MM.1S (cell line): ENCODE results near the gene CCDC157.
A peak's percentile ranks its signal among the peaks of the same experiment; 100 is the strongest.

Source experiments
- DNase-seq: peaks from one replicate; pipeline ENCODE4 v3.0.0-alpha.2; 2015
- H2AFZ ChIP-seq: fragments of 300-600 bp; sonication (generic); 2 replicates; pipeline ENCODE4 v1.6.0; 2016; ENCODE audit warnings: antibody characterized with exemption, low read length
- H3F3A ChIP-seq: fragments of 300-600 bp; sonication (generic); 2 replicates; pipeline ENCODE4 v1.6.1; 2016; ENCODE audit warnings: mild to moderate bottlenecking, antibody characterized with exemption, low read length, moderate library complexity, mixed read lengths; ENCODE audit not compliant: insufficient read depth
- H3K27ac ChIP-seq: fragments of 300-600 bp; sonication (generic); 2 replicates; pipeline ENCODE4 v1.5.1; 2016; ENCODE audit warnings: mild to moderate bottlenecking, low read length
- H3K27me3 ChIP-seq: fragments of 300-600 bp; sonication (generic); replicated peaks from 2 replicates; pipeline ENCODE4 v1.6.0; 2016; ENCODE audit warnings: low read length; ENCODE audit not compliant: insufficient read depth
- H3K36me3 ChIP-seq: fragments of 300-600 bp; sonication (generic); replicated peaks from 2 replicates; pipeline ENCODE4 v1.6.1; 2016; ENCODE audit warnings: mild to moderate bottlenecking, low read length, mixed read lengths; ENCODE audit not compliant: insufficient read depth
- H3K4me1 ChIP-seq: fragments of 300-600 bp; sonication (generic); 2 replicates; pipeline ENCODE4 v1.6.1; 2016; ENCODE audit warnings: low read length, mixed read lengths
- H3K4me2 ChIP-seq: fragments of 300-600 bp; sonication (generic); 2 replicates; pipeline ENCODE4 v1.6.0; 2016; ENCODE audit warnings: low read depth, low read length
- H3K4me3 ChIP-seq: fragments of 300-600 bp; sonication (generic); 2 replicates; pipeline ENCODE4 v1.5.1; 2016; ENCODE audit warnings: low read length, mixed read lengths
- H3K79me2 ChIP-seq: fragments of 300-600 bp; sonication (generic); 2 replicates; pipeline ENCODE4 v1.6.1; 2016; ENCODE audit warnings: mixed run types, low read length, mixed read lengths
- H3K9ac ChIP-seq: fragments of 300-600 bp; sonication (generic); 2 replicates; pipeline ENCODE4 v1.6.1; 2016; ENCODE audit warnings: low read length, mixed read lengths
- H3K9me2 ChIP-seq: fragments of 300-600 bp; sonication (generic); replicated peaks from 2 replicates; pipeline ENCODE4 v1.6.1; 2016; ENCODE audit warnings: mild to moderate bottlenecking, low read length, mixed read lengths; ENCODE audit not compliant: insufficient read depth
- H3K9me3 ChIP-seq: fragments of 300-600 bp; sonication (generic); replicated peaks from 2 replicates; pipeline ENCODE4 v1.6.1; 2016; ENCODE audit warnings: mild to moderate bottlenecking, low read length, mixed read lengths; ENCODE audit not compliant: insufficient read depth
- H4K20me1 ChIP-seq: fragments of 300-600 bp; sonication (generic); 2 replicates; pipeline ENCODE4 v1.6.1; 2016; ENCODE audit warnings: mild to moderate bottlenecking, low read length, moderate library complexity, mixed read lengths; ENCODE audit not compliant: insufficient read depth
- CTCF ChIP-seq: fragments of 300-600 bp; sonication (generic); IDR thresholded peaks from 2 replicates; pipeline ENCODE4 v1.5.1; 2016; ENCODE audit warnings: antibody characterized with exemption, low read length, mixed read lengths
- EZH2 ChIP-seq: fragments of 300-600 bp; sonication (generic); optimal IDR thresholded peaks from 2 replicates; pipeline ENCODE3; 2017; ENCODE audit warnings: low read depth, mild to moderate bottlenecking, antibody characterized with exemption, low read length, mixed read lengths
- EZH2phosphoT487 ChIP-seq: fragments of 300-600 bp; sonication (generic); IDR thresholded peaks from 2 replicates; pipeline ENCODE4 v1.6.1; 2018; ENCODE audit warnings: antibody characterized with exemption, low read length

The CCDC157 gene

GRCh38 chr22:30356449-30357235 is at the start of gene CCDC157, which contains the start of gene SF3A1:
TSS of gene CCDC157 (plus strand) at chr22:30357007. CDS start at chr22:30366001, 8,994 bp downstream.
TSS of gene SF3A1 (minus strand) at chr22:30356894. CDS start at chr22:30356792, 102 bp downstream.
- TF ChIP-seq EZH2 (no peak), EZH2phosphoT487 (no peak), CTCF (no peak)
- Histone ChIP-seq H2AFZ (peak within 1 kb of the TSS; percentile 57), H3K27me3 (no peaks in the 10 kb centered on the region), H3K9me3 (no peaks in the 10 kb centered on the region), H3K4me3 (peak within 1 kb of the TSS; percentile 94), H3F3A (no peaks in the 10 kb centered on the region), H3K36me3 (0 out of 2 replicates have a peak, but pooled peaks cover 5% of the 10 kb centered on the region), H3K27ac (peak within 1 kb of the TSS; percentile 88), H3K4me1 (peaks cover 5% of the 10 kb centered on the region; the same call in 1 of the 2 replicates), H3K9me2 (no peaks in the 10 kb centered on the region), H3K79me2 (peaks cover 47% of the 10 kb centered on the region), H4K20me1 (no peaks in the 10 kb centered on the region), H3K4me2 (peak within 1 kb of the TSS; percentile 94), H3K9ac (peak within 1 kb of the TSS; percentile 98)
- DNase-seq: peak; percentile 93

- DNase-seq: no peak
- Histone ChIP-seq H3K4me1 (peaks cover 79% of the 10 kb centered on the region), H3K9ac (peak overlapping the region; percentile 48; the same call in 1 of the 2 replicates), H3K9me2 (no peaks in the 10 kb centered on the region), H3K27me3 (no peaks in the 10 kb centered on the region), H2AFZ (peak overlapping the region; percentile 16; the same call in 1 of the 2 replicates), H3K9me3 (no peaks in the 10 kb centered on the region), H3K27ac (peak overlapping the region; percentile 76), H3F3A (peaks cover 31% of the 10 kb centered on the region), H3K36me3 (no peaks in the 10 kb centered on the region), H3K4me2 (peak overlapping the region; percentile 87), H3K79me2 (peaks cover 58% of the 10 kb centered on the region), H4K20me1 (no peaks in the 10 kb centered on the region), H3K4me3 (no peak overlapping the region)
- TF ChIP-seq EZH2 (no peak), EZH2phosphoT487 (no peak), CTCF (no peak)
Measured at GRCh38 chr22:30307041-30307574, 49.7 kb upstream of the CCDC157 start.

- H3K79me2 ChIP-seq: peaks cover 65% of the 10 kb centered on the region
- H3K27ac ChIP-seq: peak overlapping the region; percentile 33; the same call in 1 of the 2 replicates
- H3F3A ChIP-seq: peaks cover 31% of the 10 kb centered on the region
- H3K4me3 ChIP-seq: no peak overlapping the region
- H2AFZ ChIP-seq: no peak overlapping the region
- no peak overlapping the region for H3K9ac ChIP-seq
- no peaks in the 10 kb centered on the region for H3K9me3 ChIP-seq
- H4K20me1 ChIP-seq: no peaks in the 10 kb centered on the region
- H3K4me2 ChIP-seq: no peak overlapping the region
- DNase-seq: no peak
- no peaks in the 10 kb centered on the region for H3K36me3 ChIP-seq
- no peaks in the 10 kb centered on the region for H3K9me2 ChIP-seq
- H3K27me3 ChIP-seq: no peaks in the 10 kb centered on the region
- H3K4me1 ChIP-seq: peaks cover 69% of the 10 kb centered on the region
- TF ChIP-seq EZH2: no peak
- no peak for TF ChIP-seq CTCF
- TF ChIP-seq EZH2phosphoT487: no peak
Measured at GRCh38 chr22:30308093-30308492, 48.7 kb upstream of the CCDC157 start.
